GM13976 (cell line): ENCODE results near the gene TMEM138.

Experiments
- DNase-seq: peaks from one replicate; pipeline ENCODE4 v3.0.0; 2012; ENCODE audit warnings: low spot score
- CTCF ChIP-seq: IDR thresholded peaks from 2 replicates; pipeline ENCODE4 v1.5.1; 2012; ENCODE audit warnings: borderline replicate concordance, mild to moderate bottlenecking; ENCODE audit not compliant: insufficient read depth; ENCODE audit errors: extremely low read depth, missing control alignments, control extremely low read depth
- in situ Hi-C: fragments of 300-500 bp; cut with MboI; formaldehyde crosslinking; loops from one replicate; pipeline ENCODE4 v1.12.0; 2022; ENCODE audit warnings: low sequenced_read_pairs, mixed read lengths, inconsistent platforms; ENCODE audit not compliant: unreplicated experiment

The TMEM138 gene

GRCh38 chr11:61414547-61414946, 52.4 kb downstream of the TMEM138 start:
- in situ Hi-C loops: no loop called here
- TF ChIP-seq CTCF: no peak
- no peak for DNase-seq

GRCh38 chr11:61415381-61415780, 53.2 kb downstream of the TMEM138 start:
- in situ Hi-C loops: no loop called here
- no peak for TF ChIP-seq CTCF
- DNase-seq: no peak

GRCh38 chr11:61416941-61417340, 54.8 kb downstream of the TMEM138 start:
- in situ Hi-C loops: no loop called here
- TF ChIP-seq CTCF: no peak
- DNase-seq: no peak

- in situ Hi-C loops: no loop called here
- DNase-seq: no peak
- TF ChIP-seq CTCF: no peak
Measured at GRCh38 chr11:61417670-61418069, 55.5 kb downstream of the TMEM138 start.

GRCh38 chr11:61418136-61418535, 56.0 kb downstream of the TMEM138 start:
- no peak for DNase-seq
- no peak for TF ChIP-seq CTCF
- in situ Hi-C loops: no loop called here
